AG04450 (cell line): ENCODE data around the gene KRTAP10-6. TPM values are rescaled to one million over a fixed set of nuclear protein-coding genes. Genes with fewer than 3 reads are reported as not detected.
"Not testable (repeated sequence)": the region's sequence is repeated elsewhere in the genome, so short reads cannot be mapped to it uniquely, and the experiment has no call there.

Source experiments
- CTCF ChIA-PET: fragments of 300-600, 350-600 bp; formaldehyde crosslinking; extraction: SDS; loops from one replicate; lab custom pipeline; 2022; ENCODE audit warnings: antibody characterized with exemption, inconsistent platforms; lab: Charles Lee
- POLR2A ChIA-PET: fragments of 350-600 bp; formaldehyde crosslinking; extraction: SDS; loops from one replicate; lab custom pipeline; 2021; ENCODE audit warnings: antibody characterized with exemption, inconsistent platforms; lab: Yijun Ruan, JAX
- DNase-seq: peaks from one replicate; pipeline ENCODE4 v3.0.0-alpha.2; 2011; ENCODE audit warnings: low read depth, low spot score
- H3K27ac ChIP-seq: one replicate; pipeline ENCODE4 v1.5.1; 2012; ENCODE audit warnings: low read depth, low read length, control low read depth
- H3K27me3 ChIP-seq: one replicate; pipeline ENCODE4 v1.6.0; 2012; ENCODE audit warnings: low read length; ENCODE audit not compliant: control insufficient read depth, insufficient read depth
- H3K4me3 ChIP-seq: 2 replicates; pipeline ENCODE4 v1.5.1; 2011; ENCODE audit warnings: mild to moderate bottlenecking, low read depth, low read length, control low read depth
- H3K9me3 ChIP-seq: 2 replicates; pipeline ENCODE4 v1.5.1; 2012; ENCODE audit warnings: low read length; ENCODE audit not compliant: control insufficient read depth, insufficient read depth
- polyA plus RNA-seq: library from polyadenylated mRNA; depleted of rRNA; stranded (reverse); fragments of >200 nt; gene quantifications from 2 replicates; pipeline ENCODE4 v1.2.3, GENCODE V29; 2011
- TF ChIP-seq, protein P1 (sequence below): IDR thresholded peaks from 2 replicates; pipeline ENCODE4 v1.5.1; 2011; ENCODE audit warnings: low read depth, low read length, control low read depth, inconsistent platforms

Gene KRTAP10-6
- polyA plus RNA-seq, 1 experiment: not detected

GRCh38 chr21:44551340-44551961, 40.9 kb downstream of the KRTAP10-6 start, which contains the start of gene KRTAP10-2:
Gene KRTAP10-2, minus strand, starts transcription at chr21:44551505. Its CDS starts 47 bp downstream, at chr21:44551458.
- POLR2A ChIA-PET: no interaction called here
- no peak within 1 kb of the TSS for H3K4me3 ChIP-seq
- CTCF ChIA-PET: no interaction called here
- H3K9me3 ChIP-seq: no peaks in the 10 kb centered on the region; the same call in 1 of the 2 replicates
- H3K27me3 ChIP-seq: peaks cover 5% of the 10 kb centered on the region
- no peak within 1 kb of the TSS for H3K27ac ChIP-seq
- TF ChIP-seq, protein P1, sequence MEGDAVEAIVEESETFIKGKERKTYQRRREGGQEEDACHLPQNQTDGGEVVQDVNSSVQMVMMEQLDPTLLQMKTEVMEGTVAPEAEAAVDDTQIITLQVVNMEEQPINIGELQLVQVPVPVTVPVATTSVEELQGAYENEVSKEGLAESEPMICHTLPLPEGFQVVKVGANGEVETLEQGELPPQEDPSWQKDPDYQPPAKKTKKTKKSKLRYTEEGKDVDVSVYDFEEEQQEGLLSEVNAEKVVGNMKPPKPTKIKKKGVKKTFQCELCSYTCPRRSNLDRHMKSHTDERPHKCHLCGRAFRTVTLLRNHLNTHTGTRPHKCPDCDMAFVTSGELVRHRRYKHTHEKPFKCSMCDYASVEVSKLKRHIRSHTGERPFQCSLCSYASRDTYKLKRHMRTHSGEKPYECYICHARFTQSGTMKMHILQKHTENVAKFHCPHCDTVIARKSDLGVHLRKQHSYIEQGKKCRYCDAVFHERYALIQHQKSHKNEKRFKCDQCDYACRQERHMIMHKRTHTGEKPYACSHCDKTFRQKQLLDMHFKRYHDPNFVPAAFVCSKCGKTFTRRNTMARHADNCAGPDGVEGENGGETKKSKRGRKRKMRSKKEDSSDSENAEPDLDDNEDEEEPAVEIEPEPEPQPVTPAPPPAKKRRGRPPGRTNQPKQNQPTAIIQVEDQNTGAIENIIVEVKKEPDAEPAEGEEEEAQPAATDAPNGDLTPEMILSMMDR: no peak
- no peak for DNase-seq

DNA sequence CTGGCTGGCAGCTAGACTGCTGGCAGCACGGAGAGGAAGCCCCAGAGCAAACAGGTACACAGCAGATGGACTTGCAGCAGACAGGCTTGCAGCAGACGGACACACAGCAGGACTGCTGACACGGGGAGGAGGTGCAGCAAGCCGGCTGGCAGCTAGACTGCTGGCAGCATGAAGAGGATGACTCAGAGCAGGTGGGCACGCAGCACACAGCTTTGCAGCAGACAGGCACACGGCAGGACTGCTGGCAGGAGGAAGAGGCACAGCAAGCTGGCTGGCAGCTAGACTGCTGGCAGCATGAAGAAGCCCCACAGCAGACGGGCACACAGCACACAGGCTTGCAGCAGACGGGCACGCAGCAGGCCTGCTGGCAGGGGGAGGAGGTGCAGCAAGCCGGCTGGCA, 41.5 kb downstream of the KRTAP10-6 start:
- Histone ChIP-seq H3K27me3 (peaks cover 5% of the 10 kb centered on the region), H3K4me3 (no peak overlapping the region), H3K27ac (no peak overlapping the region), H3K9me3 (no peaks in the 10 kb centered on the region; the same call in 1 of the 2 replicates)
- TF ChIP-seq, protein P1: no peak
- ChIA-PET CTCF (no interaction called here), POLR2A (no interaction called here)
- DNase-seq: no peak

- H3K27me3 ChIP-seq, H3K4me3 ChIP-seq, H3K9me3 ChIP-seq, DNase-seq, POLR2A ChIA-PET, H3K27ac ChIP-seq, CTCF ChIA-PET: not testable (repeated sequence)
These were observed 42.0 kb downstream of the KRTAP10-6 start for GRCh38 chr21:44550285-44550684.

- CTCF ChIA-PET: no interaction called here
- no peak overlapping the region for H3K4me3 ChIP-seq
- no peaks in the 10 kb centered on the region; the same call in 1 of the 2 replicates for H3K9me3 ChIP-seq
- DNase-seq: no peak
- POLR2A ChIA-PET: no interaction called here
- no peak overlapping the region for H3K27ac ChIP-seq
- TF ChIP-seq, protein P1: no peak
- H3K27me3 ChIP-seq: peaks cover 5% of the 10 kb centered on the region
These were observed 42.6 kb downstream of the KRTAP10-6 start for GRCh38 chr21:44549525-44550211.

GRCh38 chr21:44548922-44549321, 43.4 kb downstream of the KRTAP10-6 start:
- TF ChIP-seq, protein P1: no peak
- Histone ChIP-seq H3K4me3 (no peak overlapping the region), H3K9me3 (no peaks in the 10 kb centered on the region; the same call in 1 of the 2 replicates), H3K27ac (no peak overlapping the region), H3K27me3 (peaks cover 5% of the 10 kb centered on the region)
- ChIA-PET CTCF (no interaction called here), POLR2A (no interaction called here)
- DNase-seq: no peak
